ENCODE data around the gene TMEM119.
"Not testable (repeated sequence)": the region's sequence is repeated elsewhere in the genome, so short reads cannot be mapped to it uniquely, and the experiment has no call there.

TMEM119 gene

GRCh38 chr12:108599948-108600701 is 2.2 kb upstream of the TMEM119 start:
- DNase-seq (ENCODE audit: low read depth) = no peak

- no peak for DNase-seq (ENCODE audit: low read depth)
Measured at GRCh38 chr12:108599541-108599940, 1.7 kb upstream of the TMEM119 start.

DNA sequence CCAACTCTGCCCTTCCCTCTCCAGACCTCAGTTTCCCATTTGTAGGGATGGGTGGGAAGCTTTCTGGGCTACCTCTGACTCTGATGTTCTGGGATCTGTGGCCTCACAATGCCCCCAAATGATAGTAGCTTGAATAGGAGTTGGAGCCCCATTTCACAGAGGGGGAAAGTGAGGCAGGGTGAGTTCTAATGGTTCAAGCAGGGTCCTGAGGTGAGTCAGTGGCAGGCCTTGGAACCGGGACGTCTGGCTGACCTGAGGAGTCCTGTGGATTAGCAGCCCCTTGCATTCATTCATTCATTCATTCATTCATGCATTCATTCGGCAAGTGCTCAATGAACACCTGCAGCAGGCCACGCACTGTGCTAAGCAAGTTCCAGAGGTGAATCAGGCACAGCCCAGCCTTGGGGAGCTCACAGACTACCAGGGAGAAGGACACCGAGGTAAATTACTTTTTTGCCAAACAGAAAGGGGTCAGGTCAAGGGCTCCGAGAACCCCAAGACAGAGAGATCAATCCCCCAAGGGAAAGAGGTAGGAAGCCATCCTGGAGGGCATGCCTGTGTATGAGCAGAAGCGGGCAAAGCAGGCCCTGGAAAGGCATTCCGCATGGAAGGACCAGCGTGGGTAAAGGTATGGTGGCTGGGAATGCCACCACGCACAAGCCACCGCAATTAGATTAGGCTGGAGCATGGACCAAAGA is 818 bp upstream of the TMEM119 start:
- no peak for DNase-seq (ENCODE audit: low read depth)

- no peak for DNase-seq (ENCODE audit: low read depth)
Measured at GRCh38 chr12:108596854-108597558, 878 bp downstream of the TMEM119 start.

DNA sequence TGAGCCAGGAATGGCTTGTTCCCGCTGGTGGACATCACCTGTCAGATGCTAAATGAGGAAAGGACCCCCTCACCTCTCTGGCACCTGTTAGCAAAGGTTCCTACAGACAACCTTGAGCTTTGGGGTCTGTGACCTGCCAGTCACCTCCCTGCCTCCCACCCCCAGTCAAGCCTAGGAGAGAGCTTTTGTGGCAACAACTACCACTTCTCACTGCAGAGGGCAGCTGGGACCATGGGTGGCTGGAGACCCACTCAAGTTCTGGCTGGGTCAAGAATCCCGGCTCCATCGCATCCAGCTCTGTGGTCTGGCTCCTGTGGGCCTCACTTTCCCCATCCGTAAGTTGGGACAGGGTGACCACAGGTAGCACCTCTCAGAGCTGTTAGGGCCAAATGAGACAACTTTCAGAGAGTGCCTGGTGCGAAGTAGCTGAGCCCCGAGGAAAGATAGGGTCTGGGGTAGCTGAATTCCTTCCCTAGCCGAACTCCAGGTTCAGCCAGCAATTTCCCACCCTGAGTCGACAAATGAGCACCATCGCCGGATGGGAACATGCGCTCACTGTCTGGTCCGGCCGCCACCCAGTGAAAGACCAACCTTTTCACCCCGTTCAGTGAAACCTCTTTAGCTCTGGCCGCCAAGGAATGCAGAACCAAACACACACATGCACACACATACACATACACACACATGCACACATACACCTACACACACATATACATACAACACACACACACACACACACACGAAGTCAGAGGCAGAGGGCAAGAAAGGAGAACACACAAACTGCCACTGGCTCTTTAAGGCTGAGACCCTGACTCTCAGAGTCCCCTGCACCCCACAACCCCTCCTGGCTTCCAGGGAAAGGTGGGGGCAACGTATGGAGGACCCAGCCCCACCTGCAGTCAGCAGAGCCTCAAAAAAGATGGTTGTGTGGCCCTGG is 1.9 kb downstream of the TMEM119 start:
- DNase-seq (ENCODE audit: low read depth) = no peak

DNA sequence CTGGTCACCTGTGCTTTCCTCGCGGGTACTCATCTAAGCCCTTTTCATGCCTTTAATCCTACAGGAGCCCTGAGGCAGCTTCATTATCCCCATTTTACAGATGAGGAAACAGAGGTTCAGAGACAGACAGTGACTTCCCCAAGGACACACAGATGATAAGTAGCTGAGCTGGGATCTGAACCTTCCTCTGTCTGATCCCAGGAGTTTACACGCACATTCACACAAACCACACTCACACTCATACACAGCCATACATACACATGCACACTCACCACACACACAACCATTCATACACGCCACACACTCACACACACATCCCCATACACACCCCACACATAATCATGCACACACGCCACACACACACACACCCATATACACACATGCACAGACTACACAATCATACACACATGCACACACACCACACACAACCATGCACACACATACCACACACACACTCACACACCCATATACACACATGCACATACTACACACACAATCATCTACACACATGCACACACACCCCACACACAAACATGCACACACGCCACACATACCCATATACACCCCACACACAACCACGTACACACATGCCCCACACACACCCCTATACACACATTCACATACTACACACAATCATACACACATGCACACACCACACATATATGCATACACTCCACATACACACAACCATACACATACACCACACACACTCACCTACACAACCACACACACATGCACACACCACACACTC is 2.7 kb downstream of the TMEM119 start:
- DNase-seq (ENCODE audit: low read depth) = no peak

- no peak for DNase-seq (ENCODE audit: low read depth)
Measured at GRCh38 chr12:108594323-108594903, 3.5 kb downstream of the TMEM119 start.

GRCh38 chr12:108592033-108592909 is 5.6 kb downstream of the TMEM119 start:
- no peak for DNase-seq (ENCODE audit: low read depth)

- DNase-seq (ENCODE audit: low read depth) = no peak
Measured at GRCh38 chr12:108591267-108591980, 6.5 kb downstream of the TMEM119 start.

- DNase-seq (ENCODE audit: low read depth) = not testable (repeated sequence)
Measured at GRCh38 chr12:108590463-108590862, 7.4 kb downstream of the TMEM119 start.

GRCh38 chr12:108589840-108590229 is 8.0 kb downstream of the TMEM119 start:
- no peak for DNase-seq (ENCODE audit: low read depth)

GRCh38 chr12:108589028-108589839 is 8.7 kb downstream of the TMEM119 start:
- no peak for DNase-seq (ENCODE audit: low read depth)

- DNase-seq (ENCODE audit: low read depth) = no peak
Measured at GRCh38 chr12:108587826-108588225, 10.1 kb downstream of the TMEM119 start.

DNA sequence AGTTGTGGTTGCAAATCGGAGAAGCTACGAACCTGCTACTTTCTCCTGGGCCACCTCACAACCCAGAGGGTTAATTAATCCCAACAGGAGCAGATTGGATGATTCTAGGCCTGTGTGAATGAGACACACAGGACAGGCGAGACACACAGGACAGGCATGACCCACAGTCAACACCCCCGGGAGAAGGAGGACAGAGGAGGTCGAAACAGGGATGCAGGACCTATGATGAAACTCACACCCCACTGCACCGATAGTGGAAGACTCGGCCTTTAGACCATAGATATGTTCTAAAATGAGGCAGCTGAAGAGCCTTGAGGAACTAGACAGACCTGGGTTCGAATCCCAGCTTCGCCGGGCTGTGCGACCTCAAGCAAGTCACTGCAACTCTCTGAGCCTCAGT is 11.6 kb downstream of the TMEM119 start:
- no peak for DNase-seq (ENCODE audit: low read depth)

DNA sequence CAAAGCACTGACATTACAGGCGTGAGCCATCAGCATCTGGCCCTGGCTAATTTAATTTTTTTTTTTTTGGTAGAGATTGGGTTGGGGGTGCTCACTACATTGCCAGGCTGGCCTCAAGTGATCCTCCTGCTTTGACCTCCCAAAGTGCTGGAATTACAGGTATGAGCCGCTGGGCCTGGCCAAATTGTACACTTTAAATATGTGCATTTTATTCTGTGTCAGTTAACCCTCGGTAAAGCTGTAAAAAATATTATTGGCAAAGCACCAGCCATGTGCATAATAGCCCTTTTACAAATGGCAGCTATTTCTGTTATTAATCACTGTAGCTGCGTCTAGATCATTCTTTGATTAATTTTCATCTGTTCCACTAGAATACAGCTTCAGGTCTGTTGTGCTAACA is 12.0 kb downstream of the TMEM119 start:
- DNase-seq (ENCODE audit: low read depth) = no peak

- DNase-seq (ENCODE audit: low read depth) = no peak
Measured at GRCh38 chr12:108584456-108585065, 13.3 kb downstream of the TMEM119 start.

GRCh38 chr12:108583991-108584390 is 13.9 kb downstream of the TMEM119 start:
- no peak for DNase-seq (ENCODE audit: low read depth)

Data from GM04504 (cell line).